HG02678 (cell line): ENCODE results near the gene NLRP13.
"Not testable (repeated sequence)": the region's sequence is repeated elsewhere in the genome, so short reads cannot be mapped to it uniquely, and the experiment has no call there.

Experiments used
- ATAC-seq: cut with Tn5 transposase; IDR thresholded peaks from one replicate; pipeline ENCODE4 v1.9.1; 2021; ENCODE audit warnings: mild to moderate bottlenecking, moderate library complexity; ENCODE audit not compliant: unreplicated experiment

NLRP13 gene, protein sequence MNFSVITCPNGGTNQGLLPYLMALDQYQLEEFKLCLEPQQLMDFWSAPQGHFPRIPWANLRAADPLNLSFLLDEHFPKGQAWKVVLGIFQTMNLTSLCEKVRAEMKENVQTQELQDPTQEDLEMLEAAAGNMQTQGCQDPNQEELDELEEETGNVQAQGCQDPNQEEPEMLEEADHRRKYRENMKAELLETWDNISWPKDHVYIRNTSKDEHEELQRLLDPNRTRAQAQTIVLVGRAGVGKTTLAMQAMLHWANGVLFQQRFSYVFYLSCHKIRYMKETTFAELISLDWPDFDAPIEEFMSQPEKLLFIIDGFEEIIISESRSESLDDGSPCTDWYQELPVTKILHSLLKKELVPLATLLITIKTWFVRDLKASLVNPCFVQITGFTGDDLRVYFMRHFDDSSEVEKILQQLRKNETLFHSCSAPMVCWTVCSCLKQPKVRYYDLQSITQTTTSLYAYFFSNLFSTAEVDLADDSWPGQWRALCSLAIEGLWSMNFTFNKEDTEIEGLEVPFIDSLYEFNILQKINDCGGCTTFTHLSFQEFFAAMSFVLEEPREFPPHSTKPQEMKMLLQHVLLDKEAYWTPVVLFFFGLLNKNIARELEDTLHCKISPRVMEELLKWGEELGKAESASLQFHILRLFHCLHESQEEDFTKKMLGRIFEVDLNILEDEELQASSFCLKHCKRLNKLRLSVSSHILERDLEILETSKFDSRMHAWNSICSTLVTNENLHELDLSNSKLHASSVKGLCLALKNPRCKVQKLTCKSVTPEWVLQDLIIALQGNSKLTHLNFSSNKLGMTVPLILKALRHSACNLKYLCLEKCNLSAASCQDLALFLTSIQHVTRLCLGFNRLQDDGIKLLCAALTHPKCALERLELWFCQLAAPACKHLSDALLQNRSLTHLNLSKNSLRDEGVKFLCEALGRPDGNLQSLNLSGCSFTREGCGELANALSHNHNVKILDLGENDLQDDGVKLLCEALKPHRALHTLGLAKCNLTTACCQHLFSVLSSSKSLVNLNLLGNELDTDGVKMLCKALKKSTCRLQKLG

DNA sequence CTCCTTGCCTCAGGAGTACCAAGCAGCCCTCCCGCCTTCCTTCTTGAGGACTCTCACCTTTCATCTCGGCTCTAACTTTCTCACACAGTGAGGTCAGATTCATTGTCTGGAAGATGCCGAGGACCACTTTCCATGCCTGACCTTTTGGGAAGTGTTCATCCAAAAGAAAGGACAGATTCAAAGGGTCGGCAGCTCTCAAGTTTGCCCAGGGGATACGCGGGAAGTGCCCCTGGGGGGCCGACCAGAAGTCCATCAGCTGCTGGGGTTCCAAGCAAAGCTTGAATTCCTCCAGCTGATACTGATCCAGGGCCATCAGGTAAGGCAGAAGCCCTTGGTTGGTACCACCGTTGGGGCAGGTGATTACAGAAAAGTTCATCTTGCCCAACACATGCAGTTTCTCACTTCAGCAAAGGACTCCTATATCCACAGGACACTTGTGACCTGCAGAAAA lies at the start of gene NLRP13:
TSS of gene NLRP13 (minus strand) at position 401 of the 451 bp plus-strand sequence. CDS start at position 376, 25 bp downstream.
- no peak for ATAC-seq

DNA sequence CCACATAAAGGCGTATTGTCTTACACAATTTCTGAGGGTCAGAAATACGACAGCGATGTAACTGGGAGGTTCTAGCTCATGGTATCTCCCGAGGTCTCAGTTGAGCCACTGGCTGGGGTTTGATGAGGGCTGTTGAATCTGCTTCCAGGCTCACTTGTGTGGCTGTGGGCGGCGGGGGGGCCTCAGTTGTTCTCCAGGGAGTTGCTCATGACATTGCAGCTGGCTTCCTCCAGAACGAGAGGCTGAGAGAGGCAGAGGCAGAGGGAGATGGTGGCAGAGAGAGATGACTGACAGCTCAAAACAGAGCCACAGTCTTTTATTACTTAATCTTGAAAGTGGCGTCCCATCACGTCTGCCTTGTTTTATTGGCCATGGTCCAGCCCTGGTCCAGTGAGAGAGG lies 48.3 kb upstream of the NLRP13 start:
- no peak for ATAC-seq

DNA sequence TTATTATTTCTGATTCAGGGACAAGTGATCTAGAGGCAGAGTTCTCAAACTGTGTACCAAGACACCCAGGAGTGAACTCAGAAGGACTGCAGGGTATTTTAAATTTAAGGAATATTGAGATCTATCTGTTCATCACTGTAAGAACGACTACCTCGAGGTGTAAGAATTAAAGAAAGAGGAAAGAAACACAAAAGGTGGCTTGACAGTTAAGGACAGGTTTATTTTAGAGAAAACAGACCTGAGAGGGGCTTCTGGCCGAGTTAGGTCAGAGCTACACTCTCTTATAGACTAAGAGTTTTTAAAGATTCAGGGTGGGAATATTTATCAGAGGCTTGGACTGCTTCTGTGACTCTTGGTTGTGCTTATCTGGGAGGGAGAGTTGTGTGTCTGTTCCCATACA lies 41.8 kb upstream of the NLRP13 start:
- no peak for ATAC-seq

DNA sequence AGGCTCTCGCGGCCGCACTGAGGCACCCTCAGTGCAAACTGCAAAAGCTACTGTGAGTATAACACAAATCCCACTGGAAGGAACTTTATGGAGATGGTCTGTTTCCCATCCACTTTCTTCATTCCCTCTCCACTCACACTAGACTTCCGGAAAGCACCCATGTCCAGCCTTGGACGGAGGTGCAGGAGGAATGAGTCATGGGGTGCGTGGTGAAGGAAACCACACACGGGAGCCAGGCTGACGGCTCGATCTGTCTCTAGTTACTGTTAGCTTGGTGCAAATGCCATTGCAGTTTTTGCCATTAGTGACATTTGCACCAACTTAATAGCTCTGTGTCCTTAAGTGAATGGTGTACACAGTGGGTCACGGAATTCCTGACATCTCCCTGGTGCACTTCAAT lies 30.1 kb upstream of the NLRP13 start:
- ATAC-seq = no peak

DNA sequence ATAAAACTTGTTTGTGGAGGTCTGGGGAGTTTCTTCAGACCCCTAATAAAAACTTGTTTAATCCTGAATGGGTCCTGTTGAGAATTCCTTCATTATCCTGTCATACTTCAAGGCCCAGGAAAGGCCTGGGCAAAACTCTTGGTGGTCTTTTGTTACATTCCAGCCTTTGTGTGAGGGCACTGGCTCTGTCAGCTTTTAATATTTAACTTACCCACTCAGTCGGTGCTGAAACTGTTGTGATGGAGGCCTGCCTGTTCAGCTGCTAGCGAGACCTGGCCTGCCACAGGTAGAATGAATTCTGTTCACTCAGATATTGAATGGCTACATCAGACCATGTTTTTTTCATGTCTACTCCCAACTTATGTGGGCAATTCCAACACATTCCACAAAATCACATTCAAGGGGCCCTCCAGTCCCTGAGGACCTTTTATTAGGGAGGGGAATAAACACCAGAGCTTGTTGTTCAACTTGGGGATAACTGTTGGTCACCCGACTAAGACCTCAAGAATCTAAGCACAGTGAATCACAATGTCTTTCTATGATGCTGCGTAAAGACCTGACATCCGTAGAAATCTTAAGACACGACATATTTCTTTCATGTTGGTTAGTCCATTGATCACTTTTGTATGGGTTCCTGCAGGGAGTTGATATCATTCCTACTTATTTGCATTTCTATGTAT lies 28.0 kb upstream of the NLRP13 start:
- ATAC-seq = no peak

DNA sequence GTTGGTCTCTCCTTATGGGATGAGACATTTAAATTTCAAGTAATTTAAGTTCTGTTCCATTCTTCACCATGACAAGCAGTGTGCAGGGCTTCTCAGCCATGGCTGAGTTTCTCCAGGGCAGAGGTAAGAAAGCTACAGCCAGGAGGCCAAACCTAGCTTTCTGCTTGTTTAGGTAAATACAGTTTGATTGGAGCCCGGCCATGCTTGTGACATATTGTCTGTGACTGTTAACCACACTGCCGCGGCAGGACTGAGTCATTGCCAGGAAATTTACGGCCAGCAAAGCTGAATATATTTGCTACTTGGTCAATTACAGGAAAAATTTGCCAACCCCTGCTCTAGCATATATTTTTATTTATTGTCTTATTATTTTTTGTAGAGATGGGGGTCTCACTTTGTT lies 26.2 kb upstream of the NLRP13 start:
- ATAC-seq = no peak

DNA sequence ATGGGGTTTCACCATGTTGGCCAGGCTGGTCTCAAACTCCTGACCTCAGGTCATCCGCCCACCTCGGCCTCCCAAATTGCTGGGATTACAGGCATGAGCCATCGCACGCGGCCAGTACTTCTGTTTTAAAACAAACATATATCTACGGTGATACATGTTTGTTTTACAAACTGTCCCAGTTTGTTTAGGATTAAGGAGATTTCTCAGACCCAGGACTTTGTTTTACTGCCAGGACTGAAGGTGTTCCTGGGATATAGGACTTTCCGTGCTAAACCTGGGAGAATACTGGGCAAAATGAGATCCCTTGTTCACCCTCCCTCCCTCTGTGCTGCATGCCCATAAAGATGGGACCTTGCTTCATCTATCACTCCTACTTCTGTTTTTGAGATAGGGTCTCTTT lies 24.3 kb upstream of the NLRP13 start:
- ATAC-seq = no peak

DNA sequence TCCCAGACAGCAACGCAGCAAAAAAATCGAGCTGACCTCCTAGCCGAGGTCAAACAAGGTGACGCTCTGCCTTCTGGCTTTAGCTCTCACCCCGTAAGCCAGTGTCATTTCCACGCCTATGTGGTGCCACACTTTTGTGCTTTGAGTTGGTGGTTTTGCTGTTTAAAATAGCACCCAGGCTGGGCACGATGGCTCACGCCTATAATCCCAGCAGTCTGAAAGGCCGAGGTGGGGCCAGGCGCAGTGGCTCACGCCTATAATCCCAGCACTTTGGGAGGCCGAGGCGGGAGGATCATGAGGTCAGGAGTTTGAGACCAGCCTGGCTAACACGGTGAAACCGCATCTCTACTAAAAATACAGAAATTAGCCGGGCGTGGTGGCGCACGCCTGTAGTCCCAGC lies 18.4 kb upstream of the NLRP13 start:
- not testable (repeated sequence) for ATAC-seq

DNA sequence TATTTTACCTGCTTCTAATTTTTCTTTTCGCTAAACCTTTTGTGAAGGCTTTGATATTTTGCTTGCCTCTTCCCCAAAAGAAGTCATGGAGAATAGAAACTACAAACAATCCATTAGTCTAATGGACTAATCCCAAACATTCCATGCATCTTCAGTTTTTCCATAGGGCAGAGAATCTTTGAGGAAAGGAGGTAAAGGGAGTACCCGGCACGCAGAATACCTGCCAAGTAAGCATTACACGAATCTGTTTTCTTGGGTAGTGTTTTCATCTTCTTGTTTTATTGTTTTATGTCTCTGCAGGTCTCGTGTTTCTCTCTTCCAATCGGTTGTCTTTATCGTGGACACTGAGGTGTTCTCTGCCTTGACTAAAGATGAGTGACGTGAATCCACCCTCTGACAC lies 15.4 kb upstream of the NLRP13 start, which contains the start of gene NLRP8:
TSS of gene NLRP8 (plus strand) at position 301 of the 400 bp plus-strand sequence.
- ATAC-seq = no peak

DNA sequence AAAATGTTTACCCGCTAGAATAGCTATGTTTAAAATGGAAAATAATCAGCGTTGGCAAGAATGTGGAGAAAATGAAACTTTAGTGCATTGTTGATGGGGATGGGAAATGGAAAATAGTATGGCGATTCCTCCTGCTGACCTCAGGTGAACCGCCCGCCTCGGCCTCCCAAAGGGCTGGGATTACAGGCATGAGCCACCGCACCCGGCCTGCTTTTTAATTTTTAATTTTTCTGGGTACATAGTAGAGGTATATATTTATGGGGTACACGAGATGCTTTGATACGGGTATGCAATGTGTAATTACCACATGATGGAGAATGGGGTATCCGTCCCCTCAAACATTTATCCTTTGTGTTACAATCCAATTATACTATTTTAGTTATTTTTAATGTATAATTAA lies 8.2 kb upstream of the NLRP13 start:
- no peak for ATAC-seq

DNA sequence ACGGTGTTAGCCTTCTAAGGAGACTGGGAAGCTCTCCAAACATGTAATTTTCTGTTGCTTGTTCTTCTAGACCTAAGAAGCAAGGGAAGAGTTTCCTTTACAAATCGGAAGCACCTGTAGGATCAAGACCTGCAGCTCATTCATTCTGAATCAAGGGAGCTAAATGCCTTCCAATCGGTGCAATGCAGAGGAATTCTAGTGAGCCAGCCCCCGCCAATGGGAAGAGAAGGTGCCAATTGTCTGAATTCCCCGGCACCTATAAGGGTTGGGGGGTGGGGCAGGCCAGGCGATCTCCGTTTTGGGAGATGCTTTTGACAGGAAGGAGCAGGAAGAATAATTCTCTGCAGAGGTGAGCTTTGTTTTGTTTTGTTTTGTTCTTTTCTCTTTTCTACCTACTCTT lies 7.1 kb upstream of the NLRP13 start:
- no peak for ATAC-seq

DNA sequence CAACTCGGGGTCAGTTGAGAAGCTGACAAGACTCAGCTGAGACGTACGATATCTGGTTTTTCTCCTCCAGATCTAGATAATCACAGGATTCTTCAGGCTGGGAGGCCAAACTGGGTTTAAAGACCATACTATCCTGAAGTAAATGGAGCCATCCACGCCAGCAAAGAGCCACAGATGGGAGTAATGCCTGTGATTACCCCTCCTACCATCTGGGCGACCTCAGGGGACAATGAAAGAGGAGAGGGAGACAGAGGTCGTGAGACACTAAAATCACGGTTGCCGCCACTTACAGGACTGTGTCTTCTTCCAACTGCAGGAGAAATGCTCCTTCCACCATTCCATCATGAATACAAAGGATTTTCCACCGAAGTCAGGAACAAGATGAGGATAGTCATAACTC lies 3.1 kb upstream of the NLRP13 start:
- ATAC-seq = no peak

DNA sequence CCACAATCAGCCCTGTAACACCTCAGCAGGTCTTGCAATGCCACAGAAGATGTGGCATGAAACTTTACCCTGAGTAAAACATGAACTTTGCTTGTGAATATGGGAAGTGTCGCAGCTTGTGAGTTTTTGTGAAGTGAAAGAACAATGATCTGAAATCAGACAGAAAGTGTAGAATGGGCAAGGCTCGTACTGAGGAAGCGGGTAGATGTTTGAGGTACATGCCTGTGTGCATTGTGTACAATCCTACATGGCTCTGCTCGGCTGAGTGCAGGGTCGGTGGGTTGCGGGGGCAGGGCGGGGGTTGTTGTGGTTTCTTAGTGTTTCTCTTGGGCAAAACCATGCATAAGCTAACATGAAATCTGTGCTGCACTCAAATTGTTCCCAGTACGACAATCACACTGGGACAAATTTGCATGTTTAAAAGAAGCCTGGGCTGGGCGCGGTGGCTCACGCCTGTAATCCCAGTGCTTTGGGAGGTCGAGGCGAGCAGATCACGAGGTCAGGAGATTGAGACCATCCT lies 1.1 kb downstream of the NLRP13 start:
- no peak for ATAC-seq

DNA sequence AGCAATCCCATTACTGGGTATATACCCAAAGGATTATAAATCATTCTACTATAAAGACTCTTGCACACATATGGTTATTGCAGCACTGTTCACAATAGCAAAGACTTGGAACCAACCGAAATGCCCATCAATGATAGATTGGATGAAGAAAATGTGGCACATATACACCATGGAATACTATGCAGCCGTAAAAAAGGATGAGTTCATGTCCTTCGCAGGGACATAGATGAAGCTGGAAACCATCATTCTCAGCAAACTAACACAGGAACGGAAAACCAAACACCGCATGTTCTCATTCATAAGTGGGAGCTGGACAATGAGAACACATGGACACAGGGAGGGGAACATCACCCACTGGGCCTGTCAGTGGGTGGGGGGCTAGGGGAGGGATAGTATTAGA lies 2.9 kb downstream of the NLRP13 start:
- not testable (repeated sequence) for ATAC-seq

DNA sequence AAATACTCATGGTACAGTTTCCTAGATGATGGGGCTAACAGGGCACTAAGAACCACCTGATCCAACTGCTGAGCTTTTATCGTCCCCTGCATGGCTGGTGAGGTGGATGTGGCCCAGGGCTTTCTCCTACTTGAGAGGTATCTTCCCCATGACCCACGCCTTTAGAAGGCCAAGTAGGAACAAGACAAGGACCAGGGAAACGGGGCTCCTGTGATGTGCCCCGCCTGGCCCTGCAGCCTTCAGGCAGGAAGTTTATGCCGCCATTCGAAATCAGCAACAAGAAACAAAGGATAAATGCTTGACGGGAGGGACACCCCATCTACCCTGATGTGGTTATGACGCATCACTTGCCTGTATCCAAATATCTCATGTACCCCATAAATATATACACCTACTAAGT lies 4.1 kb downstream of the NLRP13 start:
- ATAC-seq = no peak

DNA sequence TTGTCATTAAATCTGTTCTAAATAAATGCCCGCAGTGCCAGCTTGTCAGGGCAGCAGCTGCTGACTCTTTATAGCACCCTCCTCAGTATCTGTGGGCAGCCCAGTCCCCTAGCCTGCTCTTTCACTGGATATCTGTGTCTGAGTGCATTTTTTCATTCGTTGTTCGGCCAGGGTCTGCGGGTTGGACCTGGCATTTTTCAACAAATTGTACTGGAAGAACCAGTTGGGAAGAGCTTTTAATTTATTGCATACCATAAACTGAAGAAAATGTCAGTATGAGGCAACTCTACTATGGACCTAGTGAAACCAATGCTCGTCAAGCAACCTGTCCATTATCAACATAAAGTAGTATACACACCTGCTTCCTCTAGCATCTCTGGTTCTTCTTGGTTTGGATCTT lies 8.6 kb downstream of the NLRP13 start:
- no peak for ATAC-seq

DNA sequence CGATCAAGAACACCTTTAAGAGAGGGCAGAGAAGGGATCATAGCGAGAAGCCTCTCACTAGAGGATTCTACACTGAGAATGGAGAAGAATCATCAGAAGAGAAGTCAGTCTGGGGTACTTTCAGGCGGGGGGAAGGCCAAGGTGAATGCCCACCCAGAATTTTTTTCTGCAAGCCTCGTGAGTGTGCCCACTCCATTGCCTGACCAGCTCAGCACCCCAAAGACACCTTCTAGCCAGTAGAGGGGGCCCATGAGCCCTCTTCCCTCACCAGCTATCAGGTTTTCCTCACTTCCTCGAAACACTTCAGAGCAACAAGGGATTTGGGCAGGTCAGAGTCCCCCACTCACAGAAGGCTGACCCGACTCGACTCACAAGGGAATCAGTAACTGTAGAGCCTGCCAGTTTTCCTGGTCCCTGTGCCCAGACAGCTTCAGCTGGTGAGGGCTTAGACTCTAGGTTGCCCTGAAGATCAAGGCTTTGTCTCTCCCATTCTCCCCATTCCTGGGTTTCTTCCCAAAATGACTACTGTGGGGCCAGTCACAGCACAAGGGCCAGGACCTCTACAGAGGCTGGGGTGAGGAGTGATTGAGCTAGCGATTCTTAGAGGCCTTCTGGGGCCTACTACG lies 18.4 kb downstream of the NLRP13 start:
- no peak for ATAC-seq

DNA sequence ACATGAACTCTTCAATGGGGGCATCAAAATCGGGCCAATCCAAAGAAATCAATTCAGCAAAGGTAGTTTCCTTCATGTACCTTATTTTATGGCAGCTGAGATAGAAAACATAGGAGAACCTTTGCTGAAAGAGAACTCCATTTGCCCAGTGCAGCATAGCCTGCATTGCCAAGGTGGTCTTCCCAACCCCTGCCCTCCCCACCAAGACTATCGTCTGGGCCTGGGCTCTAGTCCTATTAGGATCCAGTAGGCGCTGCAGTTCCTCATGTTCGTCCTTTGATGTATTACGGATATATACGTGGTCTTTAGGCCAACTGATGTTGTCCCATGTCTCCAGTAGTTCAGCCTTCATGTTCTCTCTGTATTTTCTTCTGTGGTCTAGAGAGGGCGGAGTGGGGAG lies 19.2 kb downstream of the NLRP13 start:
- ATAC-seq = no peak

DNA sequence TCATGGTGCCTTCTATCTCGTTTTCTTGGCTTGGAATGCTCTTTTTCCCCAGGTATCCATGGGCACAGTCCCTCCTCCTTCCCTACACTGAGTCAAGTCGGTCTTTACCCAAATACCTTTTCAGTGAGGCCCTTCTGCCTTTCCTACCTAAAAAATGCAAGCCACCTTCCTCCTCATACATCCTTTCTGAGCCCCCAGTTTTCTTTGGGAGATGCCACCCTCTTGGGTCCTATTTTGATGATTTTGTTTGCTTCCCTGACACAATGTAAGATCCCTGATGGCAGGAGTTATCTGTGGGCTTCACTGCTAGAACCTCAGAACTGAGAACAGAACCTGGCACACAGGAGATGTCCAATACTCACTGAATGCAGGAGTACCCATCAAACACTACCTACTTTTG lies 22.3 kb downstream of the NLRP13 start:
- ATAC-seq = no peak

DNA sequence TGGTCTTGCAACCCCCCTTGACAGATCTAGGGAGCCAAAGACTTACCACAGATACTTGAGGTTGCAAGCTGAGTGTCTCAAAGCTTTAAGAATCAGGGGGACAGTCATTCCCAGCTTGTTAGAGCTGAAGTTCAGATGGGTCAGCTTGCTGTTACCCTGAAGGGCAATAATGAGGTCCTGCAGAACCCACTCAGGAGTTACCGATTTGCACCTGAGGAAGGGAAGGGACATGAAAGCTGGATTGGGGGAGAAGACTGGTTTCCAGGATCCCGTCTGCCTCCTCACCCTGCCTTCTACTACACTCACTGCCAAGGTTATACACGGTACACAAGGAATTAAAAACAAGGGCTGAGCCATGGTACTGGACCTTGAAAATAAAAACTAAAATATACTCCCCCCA lies 24.4 kb downstream of the NLRP13 start:
- no peak for ATAC-seq
